LNCAP (cell line): ENCODE measurements around the gene IFI44L.

ENCODE experiments used
- CTCF ChIP-seq: fragments of 450-650 bp; IDR thresholded peaks from 2 replicates; pipeline ENCODE4 v1.5.1; 2017; ENCODE audit warnings: mild to moderate bottlenecking

Gene IFI44L

GRCh38 chr1:78601068-78601467, 19.2 kb upstream of the IFI44L start:
- TF ChIP-seq CTCF: no peak

- no peak for TF ChIP-seq CTCF
Observed at GRCh38 chr1:78603206-78603605, 17.0 kb upstream of the IFI44L start.

GRCh38 chr1:78604643-78605042, 15.6 kb upstream of the IFI44L start:
- no peak for TF ChIP-seq CTCF

GRCh38 chr1:78606274-78606673, 14.0 kb upstream of the IFI44L start:
- no peak for TF ChIP-seq CTCF

- TF ChIP-seq CTCF: peak; percentile 62
Observed at GRCh38 chr1:78607334-78607927, 12.8 kb upstream of the IFI44L start.

GRCh38 chr1:78607944-78608343, 12.3 kb upstream of the IFI44L start:
- no peak for TF ChIP-seq CTCF

GRCh38 chr1:78617615-78618026, 2.6 kb upstream of the IFI44L start:
- peak; percentile 79 for TF ChIP-seq CTCF

- no peak for TF ChIP-seq CTCF
Observed at GRCh38 chr1:78619032-78619431, 1.2 kb upstream of the IFI44L start.
